ENCODE measurements around the gene PARD3.

PARD3 gene

DNA sequence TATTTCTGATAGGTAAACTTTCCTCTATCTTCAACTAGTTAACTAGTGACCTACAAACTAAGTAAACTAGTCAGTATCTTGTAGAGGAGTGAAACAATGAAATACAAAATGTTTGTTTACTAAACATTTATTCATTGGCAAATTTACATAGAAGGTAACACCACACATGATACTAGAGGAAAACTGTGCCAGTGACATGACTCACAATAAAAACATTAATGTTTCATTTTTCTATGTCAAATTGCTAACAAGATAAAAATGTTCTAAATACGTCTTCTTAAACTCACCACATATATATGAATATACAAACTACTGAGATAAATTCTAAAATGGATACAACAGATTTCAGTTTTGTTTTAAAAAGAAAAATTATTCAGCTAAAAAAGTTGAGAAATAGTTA lies 471.3 kb downstream of the PARD3 start:
- DNase-seq (ENCODE audit: extremely low spot score): no peak
- ChIA-PET POLR2A (no interaction called here), CTCF (no interaction called here)
- no peak for TF ChIP-seq CTCF (IDR thresholded peaks at IDR 0.05; ENCODE audit: control extremely low read depth, extremely low read depth, low read depth, missing control alignments)

DNA sequence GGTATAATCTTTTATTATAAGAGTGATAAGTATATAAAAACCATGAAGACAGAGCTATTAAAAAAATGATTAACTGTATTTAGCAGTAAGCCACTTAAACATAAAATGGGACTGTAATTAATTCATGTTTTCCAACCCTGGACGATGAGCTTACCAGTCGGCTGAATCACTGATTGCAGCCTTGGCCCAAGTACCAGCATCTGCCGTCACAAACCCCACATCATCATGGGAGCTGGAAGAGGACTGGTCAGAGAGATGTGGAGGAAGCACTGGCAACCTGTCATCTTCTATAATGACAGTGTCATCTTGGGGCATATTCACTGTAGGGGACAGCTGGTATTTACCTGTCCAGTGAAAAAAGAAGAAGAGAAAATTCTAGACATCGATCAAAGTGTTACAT lies 473.6 kb downstream of the PARD3 start:
- ChIA-PET CTCF (interaction anchor here (1.1 kb wide), 2 partner anchors 9 kb away, joined by 3 read pairs; no protein-coding TSS in a partner anchor), POLR2A (no interaction called here)
- TF ChIP-seq CTCF (IDR thresholded peaks at IDR 0.05; ENCODE audit: control extremely low read depth, extremely low read depth, low read depth, missing control alignments): no peak
- DNase-seq (ENCODE audit: extremely low spot score): no peak

GRCh38 chr10:34340934-34341333 lies 474.2 kb downstream of the PARD3 start:
- ChIA-PET CTCF (interaction anchor here (1.1 kb wide), 1 partner anchor 9 kb away, joined by 3 read pairs; no protein-coding TSS in a partner anchor), POLR2A (no interaction called here)
- no peak for DNase-seq (ENCODE audit: extremely low spot score)
- TF ChIP-seq CTCF (IDR thresholded peaks at IDR 0.05; ENCODE audit: control extremely low read depth, extremely low read depth, low read depth, missing control alignments): no peak

DNA sequence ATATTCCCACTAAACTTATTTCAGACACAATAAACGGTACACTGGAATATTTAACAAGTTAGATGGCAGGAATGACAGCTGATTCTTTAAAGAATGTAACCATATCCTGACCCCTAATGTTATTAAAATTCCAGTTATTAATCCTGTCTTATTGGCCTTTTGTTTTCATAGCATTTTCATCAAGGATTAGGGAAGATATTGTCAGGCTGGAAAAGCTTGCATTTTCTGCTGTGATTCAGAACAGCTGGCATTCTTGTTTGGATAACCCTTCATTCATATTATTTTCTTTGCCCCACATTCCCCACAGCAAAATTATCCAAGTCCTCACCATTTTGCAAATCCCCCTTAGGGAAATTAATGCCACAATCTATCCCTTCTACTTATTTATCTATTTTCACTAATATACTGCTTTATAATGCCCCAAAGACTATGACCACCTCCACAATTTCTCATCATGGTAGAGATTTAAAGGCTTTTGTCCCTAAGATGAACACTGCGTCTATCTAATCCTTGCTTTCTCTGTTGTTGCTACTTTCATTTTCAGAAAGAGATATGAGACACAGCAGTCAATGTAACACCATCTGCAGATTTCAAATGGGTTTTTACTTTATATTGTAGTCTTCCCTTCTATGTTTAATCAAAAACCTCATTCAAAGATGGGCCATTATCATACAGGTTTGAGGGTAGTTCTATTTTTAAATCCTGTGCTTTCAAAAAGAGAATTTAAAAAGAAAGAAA lies 475.1 kb downstream of the PARD3 start:
- CTCF ChIA-PET: no interaction called here
- POLR2A ChIA-PET: no interaction called here
- no peak for TF ChIP-seq CTCF (IDR thresholded peaks at IDR 0.05; ENCODE audit: control extremely low read depth, extremely low read depth, low read depth, missing control alignments)
- no peak for DNase-seq (ENCODE audit: extremely low spot score)

DNA sequence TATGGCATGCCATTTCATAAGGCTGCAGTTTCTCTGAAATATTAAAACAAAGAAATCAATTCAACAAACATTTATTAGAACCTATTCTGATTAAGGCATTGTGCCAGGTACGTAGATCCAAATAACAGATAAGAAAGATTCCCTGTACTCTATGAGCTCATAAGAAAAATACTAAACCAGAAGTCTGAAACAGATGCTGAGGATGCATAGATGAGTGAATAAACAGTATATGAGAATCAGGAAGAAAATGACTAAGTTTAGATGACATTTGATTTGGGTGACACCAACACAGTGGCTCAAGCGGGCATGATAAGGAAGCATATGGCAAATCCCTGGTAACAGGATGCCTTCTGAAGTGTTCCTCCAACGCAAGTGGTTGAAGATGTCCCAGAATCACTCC lies 477.2 kb downstream of the PARD3 start:
- DNase-seq (ENCODE audit: extremely low spot score): no peak
- ChIA-PET POLR2A (no interaction called here), CTCF (interaction anchor here (1.7 kb wide), 1 partner anchor 9 kb away, joined by 3 read pairs; no protein-coding TSS in a partner anchor)
- no peak for TF ChIP-seq CTCF (IDR thresholded peaks at IDR 0.05; ENCODE audit: control extremely low read depth, extremely low read depth, low read depth, missing control alignments)

GRCh38 chr10:34335960-34336690 lies 479.0 kb downstream of the PARD3 start:
- CTCF ChIA-PET: interaction anchor here (0.9 to 1.4 kb wide), 3 partner anchors 12 to 15 kb away, joined by 3 to 7 read pairs (median 3); no protein-coding TSS in a partner anchor
- TF ChIP-seq CTCF (IDR thresholded peaks at IDR 0.05; ENCODE audit: control extremely low read depth, extremely low read depth, low read depth, missing control alignments): no peak
- DNase-seq (ENCODE audit: extremely low spot score): no peak
- POLR2A ChIA-PET: no interaction called here

Measured in GM10248 (cell line).